HG02588 (cell line): ENCODE measurements around the gene GRK4.
"Not testable (repeated sequence)": the region's sequence is repeated elsewhere in the genome, so short reads cannot be mapped to it uniquely, and the experiment has no call there.

Experiments used
- ATAC-seq: cut with Tn5 transposase; IDR thresholded peaks from one replicate; pipeline ENCODE4 v1.9.1; 2021; ENCODE audit warnings: mild to moderate bottlenecking, moderate library complexity; ENCODE audit not compliant: unreplicated experiment

Gene GRK4

DNA sequence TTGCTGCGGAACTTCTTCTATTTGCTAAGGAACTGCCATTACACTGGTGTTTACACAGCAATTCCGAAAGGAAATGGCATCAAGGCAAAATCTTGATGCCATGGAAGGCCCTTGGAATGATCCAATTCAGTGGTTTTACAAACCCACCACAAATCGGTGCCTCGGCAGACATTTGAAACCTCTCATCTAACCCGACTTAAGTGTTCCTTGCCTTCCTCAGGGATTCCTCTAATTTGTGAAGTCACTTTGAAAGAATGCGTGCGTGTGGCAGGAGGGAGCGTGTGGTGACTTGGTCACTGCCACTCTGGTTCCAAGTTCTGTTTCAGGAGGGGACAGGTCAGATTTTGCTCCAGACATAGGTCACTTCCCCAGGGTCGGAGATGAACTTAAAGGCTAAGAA is 4.9 kb upstream of the GRK4 start:
- no peak for ATAC-seq

DNA sequence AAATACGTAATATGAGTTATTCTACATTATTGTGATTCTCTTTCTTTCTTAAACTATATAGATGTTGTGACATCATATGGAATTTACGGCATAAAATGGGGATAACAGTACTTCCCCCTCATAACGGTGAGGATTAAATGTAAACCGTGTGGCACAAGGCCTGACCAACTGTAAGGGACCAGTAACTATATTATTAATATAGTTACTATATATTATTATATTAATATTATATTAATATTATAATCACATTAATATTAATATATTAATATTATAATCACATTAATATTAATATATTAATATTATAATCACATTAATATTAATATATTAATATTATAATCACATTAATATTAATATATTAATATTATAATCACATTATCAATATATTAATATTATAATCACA is 2.9 kb upstream of the GRK4 start:
- ATAC-seq = not testable (repeated sequence)

DNA sequence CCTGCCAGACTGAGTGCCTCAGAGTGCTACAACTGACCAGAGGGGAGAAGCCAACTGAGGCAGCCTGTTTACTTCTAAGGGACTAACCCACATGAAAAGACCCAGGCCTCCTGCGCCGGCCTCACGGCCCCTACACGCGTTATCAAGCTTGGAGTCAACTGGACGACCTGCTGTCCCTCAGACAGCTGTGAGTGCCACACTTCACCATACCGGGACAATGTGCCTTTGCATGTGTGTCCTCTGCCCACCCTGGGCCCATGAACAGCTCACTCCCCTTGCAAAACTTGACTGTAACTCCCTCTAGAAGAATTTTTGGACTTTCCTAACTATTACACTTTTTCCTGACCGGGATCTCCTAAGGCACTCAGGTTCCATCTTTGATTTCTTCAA is 2.0 kb upstream of the GRK4 start:
- ATAC-seq = no peak

DNA sequence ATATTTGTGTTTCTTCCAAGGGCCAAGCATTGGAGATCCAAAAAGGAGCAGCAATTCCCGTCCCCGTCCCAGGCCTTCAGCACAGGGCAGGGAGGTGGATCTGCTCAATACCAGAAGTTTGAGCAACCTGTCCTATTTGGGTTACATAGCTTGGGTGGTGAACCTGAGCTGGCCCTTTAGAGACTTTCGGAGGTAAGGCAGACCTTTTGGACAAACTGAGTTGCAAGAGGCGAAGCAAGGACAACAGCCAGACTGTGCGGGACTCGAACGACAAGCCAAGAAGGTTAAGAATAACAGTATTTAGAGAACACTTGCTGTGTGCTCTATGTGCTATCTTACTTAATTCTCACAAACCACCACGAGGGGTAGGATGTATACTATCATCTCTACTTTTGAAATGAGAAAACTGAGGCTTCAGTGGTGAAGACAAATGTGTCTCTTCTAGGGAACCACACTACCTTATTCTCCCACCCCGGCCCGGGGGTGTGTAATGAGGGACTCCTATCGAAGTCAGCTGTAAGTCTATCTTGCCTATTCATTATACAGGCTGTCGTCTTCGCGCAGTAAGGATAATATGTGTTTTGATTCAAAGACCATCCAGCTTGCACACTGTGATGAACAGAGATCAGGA is 1.4 kb upstream of the GRK4 start:
- no peak for ATAC-seq

DNA sequence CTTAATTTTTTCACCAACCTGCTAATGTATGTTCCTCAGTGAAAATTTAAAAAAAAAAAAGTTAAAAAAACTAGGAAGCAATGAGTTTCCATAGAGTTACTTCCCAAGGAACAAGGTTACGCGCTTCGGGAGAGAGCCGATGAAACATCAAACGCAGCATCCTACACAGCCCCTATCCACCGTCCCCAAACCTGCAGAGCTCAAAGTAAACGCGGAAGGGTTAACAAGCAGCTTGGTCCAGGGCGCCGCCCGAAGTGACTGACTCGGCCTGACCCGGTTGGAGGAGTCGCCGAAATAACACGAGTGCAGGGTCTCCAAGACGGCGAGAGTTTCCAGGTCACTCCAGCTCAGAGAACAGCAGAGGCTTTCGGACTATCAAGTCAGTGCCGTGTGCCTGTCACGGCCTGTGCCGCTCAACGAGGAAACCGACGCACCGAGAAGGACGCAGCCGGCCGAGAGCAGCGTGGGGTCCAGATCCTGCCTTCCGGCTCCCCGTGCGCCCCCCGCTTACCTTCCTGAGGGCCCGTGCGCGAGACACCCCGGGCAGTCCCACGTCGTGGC is 677 bp upstream of the GRK4 start:
- ATAC-seq = peak; percentile 18

DNA sequence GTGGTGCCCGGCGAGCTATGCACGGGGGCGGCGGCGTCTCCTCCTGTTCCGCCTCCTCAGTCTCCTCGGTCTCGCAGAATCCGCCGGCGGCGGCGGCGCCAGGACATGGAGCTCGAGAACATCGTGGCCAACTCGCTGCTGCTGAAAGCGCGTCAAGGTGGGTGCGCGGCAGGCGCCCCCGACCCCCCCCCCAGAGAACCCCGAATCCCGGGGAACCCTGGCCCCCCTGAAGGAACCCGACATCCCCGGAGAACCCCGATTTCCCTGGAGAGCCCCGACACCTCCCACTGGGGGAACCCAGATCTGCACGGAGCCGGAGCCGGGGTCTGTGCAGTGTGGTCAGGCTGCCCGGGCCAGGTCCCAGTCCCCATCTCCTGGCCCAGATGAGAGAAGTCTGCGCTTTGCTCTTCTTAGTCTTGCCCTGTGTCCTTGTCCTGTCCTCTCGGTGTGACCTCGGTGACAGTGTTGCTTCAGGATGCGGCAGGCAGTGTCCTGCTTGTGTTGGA is 648 bp downstream of the GRK4 start:
- no peak for ATAC-seq

DNA sequence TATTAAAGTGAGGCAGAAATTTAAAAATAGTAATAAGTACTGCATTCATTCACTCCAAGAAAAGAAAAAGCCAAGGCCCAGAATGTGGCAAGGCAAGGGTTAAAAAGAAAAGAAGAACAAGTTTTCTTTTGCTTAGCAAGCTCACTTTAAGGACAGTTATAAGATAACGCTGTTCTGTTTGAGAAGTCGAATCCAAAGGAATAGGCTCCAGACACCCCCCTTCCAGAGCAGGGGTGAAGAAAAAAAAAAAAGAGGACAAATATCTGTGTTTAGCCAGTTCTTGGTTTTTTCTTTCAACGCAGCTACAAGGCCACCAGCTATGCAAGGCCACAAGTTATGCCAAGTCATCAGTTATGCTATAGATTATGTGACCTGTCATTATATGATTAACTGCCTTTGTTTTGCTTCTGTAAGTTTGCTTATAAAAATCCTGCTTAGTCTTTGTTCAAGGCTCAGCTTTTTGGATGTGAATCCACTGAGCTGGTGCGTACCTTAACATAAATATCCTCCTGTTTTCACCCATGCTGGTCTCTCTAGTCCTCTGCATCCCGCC is 1.4 kb downstream of the GRK4 start:
- ATAC-seq = no peak

DNA sequence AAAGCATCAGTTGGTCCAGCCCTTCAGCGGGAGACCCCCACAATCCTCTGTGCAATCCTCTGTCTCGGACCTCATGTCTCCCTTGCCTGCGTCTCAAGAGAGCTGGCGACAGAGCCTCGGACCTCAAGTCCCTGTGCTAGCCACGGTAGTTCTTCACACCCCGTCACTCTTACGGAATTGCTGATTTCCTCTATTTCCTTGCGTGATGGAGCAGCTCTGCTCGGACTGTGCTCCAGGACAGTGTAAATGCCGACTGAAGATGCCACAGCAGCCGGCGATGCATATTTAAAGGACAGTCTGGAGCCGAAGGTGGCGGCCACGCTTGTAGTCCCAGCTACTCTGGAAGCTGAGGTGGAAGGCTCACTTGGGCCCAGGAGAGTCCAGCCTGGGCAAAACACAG is 1.9 kb downstream of the GRK4 start:
- no peak for ATAC-seq

DNA sequence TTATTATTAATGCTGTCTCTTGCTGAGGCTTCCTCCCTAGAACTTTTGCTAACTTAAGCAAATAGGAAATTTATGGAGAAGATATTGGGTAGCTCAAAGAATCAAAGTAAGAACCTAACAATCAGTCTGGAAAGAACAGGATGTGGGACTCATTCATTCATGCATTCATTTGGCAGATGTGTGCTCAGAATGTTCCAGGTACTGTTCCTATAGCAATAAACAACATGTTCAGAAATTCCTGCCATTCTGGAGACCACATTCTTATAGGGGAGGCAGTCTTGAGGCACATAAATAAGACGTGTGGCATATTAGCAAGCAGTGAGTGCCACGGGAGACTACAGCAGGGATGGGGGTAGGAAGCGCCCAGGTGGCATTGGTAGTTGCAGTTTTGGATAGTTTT is 5.0 kb downstream of the GRK4 start:
- ATAC-seq = no peak

DNA sequence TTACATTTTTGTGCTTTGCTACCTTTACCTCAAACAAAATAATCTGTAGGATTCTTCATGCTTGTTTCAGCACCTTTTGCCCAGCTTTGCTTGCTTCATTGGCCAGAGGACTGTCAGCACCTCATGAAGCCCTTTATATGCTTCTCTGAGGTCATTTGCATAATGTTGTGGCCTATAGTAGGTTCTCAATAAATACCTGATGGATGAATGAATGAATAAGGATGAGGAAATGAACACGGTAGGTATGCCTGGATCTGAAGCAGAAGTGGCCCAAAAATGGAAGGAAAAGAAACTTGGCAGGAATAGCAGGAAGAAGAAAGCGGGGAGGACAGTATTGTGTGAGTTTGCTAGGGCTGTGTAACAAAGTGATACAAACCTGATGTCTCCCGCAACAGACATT is 7.9 kb downstream of the GRK4 start:
- no peak for ATAC-seq

DNA sequence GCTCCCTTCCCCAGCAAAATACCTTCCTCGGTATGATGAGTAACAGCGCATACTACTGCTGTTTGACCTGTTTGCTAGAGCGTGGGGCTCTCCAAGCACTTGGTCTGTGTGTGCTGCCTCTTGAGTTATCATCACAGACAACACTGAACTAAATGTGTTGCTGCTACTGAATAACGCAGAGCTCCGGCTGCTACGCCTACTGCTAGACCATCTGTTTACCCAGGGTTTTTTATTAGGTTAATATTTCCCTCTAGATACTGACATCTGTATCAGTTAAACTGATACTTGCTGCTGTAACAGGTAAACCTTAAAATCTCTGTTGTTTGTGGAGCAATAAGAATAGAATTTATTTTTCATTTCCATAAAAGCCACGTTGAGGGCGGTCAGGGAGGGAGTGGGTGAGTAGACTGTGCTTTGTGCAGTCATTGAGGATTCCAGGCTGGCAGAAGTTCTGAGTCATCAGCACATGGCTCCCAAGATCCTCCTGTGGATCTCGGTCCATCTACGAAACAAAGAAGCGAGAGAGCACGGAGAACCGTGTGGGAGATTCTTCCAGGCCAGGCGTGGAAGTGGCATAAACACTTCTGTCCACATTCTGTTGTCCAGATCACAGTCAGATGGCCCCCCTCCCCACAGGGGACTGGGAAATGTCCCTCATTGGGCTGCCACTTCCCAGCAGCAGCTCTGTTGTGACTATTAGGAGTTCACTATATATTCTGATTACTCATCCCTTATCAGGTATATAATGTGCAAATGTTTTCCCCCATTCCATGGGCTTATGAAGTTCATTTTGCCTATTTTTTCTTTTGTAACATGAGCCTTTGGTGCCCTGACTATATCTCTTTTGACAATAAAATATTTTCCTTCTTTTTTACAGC is 14.1 kb downstream of the GRK4 start:
- no peak for ATAC-seq

DNA sequence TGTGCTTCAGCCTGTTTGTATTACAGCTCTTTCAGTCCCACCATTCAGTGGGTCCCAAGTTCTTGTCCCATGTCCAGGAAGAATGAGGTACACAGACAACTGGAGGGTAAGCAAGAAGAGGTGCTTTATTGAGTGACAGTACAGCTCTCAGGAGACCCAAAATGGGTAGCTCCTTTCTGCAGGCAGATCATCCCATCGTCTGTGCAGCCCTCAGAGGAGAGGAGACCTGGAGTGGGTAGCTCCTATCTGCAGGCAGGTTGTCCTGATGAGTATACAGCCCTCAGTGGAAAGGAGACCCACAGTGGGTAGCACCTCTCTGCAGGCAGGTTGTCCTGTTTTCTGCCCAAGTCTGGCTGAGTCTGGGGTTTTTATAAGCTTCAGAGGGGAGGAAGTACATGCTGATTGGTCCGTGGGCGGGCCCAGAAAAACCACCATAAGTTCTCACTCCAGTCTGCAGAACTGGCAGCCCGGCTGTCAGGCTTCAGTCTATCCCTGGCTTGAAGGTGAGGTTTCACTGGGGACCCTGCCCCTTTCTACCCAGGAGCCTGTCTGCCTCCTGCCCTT is 18.0 kb downstream of the GRK4 start:
- ATAC-seq = no peak

DNA sequence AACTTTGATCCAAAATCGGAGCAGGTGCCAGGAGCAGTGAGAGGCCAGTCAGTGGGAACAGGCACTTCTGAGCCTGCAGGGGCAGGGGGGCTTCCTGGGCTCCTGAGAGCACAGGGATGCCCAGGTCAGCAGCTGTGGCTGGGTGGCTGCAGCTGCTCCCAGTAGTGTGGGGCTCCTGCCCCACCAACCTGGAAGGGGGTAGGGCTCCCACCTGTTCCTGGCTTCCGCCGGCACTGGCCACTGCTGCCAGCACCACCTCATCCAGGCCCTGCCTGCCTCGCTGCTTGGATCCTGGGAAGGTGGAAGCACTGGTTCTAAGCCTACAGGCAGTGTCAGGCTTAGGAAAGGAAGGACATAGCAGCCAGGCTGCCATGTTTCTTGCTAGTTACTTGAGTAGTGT is 18.6 kb downstream of the GRK4 start:
- ATAC-seq = no peak

DNA sequence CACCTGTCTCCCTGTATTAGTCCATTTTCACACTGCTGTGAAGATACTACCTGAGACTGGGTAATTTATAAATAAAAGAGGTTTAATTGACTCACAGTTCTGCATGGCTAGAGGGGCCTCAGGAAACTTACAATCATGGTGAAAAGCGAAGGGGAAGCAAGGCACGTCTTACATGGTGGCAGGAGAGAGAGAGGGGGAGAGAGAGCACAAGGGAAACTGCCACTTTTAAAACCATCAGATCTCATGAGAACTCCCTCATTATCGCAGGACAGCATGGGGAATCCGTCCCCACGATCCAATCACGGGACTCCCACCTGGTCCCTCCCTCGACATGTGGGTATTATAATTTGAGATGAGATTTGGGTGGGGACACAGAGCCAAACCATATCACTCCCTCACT is 20.3 kb downstream of the GRK4 start:
- not testable (repeated sequence) for ATAC-seq

DNA sequence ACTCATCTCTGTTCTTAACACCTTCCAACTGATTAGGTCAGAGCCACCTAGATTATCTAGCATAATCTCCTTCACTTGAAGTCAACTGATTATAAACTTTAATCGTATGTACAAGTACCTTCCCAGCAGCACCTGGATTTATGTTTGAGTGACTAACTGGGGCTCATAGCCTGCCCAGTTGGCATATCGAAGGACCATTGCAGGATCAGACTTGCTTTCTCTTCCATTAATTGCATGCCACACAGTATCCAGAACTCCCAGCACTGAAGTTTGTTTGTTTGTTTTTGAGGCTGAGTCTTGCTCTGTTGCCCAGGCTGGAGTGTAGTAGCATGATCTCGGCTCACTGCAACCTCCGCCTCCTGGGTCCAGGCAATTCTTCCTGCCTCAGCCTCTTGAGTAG is 27.9 kb downstream of the GRK4 start:
- no peak for ATAC-seq

DNA sequence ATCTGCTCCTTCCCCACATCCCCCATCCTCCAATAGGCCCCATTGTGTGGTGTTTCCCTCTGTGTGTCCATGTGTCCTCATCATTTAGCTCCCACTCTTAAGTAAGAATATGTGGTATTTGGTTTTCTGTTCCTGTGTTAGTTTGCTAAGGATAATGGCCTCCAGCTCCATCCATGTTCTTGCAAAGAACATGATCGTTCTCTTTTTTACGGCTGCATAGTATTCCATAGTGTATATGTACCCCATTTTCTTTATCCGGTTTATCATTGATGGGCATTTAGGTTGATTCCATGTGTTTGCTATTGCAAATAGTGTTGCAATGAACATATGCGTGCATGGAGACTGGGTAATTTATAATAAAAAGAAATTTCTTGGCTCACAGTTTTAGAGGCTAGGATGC is 31.5 kb downstream of the GRK4 start:
- no peak for ATAC-seq

DNA sequence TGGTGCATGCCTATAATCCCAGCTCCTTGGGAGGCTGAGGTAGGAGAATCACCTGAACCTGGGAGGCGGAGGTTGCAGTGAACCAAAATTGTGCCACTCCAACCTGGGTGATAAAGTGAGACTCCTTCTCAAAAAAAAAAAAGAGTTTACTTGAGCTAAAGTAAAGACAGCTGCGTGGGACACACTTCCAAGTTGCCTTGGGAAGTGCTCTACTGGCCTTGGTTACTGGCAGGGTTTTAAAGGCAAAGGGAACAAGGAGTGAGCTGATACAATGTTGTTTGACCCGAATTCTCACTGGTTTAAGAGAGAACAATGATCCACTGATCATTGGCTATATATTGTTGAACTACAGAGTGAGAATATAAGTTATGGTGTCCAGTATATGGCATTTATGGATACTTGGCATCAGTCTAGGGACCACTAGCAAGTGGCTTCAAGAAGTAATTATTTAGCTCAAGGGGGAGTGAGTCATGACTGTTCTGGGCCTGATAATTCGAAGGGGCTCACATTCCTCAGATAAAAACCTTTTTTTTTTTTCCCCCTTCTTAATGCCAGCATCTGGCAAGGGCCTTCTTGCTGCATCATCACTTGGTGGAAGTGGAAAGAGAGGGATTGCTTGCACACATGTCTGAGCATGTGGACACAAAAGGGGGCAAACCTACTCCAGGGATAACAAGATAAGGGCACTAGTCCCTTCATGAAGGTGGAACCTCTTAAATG is 32.3 kb downstream of the GRK4 start:
- ATAC-seq = no peak

DNA sequence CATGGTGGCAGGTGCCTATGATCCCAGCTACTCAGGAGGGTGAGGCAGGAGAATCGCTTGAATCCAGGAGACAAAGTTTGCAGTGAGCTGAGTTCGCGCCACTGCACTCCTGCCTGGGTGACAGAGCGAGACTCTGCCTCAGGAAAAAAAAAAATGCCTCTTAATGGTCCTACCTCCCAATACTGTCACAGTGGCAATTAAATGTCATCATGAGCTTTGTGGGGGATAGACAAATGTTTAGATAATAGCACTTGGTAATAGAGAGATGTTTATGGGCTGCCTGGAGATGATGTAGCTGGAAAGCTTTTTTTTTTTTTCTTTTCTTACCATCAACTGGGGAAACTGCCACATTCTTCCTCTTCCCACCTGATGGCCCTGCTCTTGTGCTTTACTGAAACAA is 33.0 kb downstream of the GRK4 start:
- ATAC-seq = no peak

DNA sequence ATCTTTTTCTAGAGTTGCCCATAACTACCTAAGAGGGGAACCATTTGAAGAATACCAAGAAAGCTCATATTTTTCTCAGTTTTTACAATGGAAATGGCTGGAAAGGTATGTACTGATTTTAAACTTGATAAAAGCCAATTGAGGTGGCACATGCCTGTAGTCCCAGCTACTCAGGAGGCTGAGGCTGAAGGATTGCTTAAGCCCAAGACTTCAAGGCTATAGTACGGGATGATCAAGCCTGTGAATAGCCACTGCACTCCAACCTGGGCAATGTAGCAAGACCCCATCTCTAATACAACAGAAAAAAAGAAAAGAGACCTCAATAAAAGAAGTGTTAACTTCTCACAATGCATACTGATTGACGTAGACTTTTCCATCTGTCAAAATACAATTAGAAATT is 44.4 kb downstream of the GRK4 start:
- no peak for ATAC-seq

DNA sequence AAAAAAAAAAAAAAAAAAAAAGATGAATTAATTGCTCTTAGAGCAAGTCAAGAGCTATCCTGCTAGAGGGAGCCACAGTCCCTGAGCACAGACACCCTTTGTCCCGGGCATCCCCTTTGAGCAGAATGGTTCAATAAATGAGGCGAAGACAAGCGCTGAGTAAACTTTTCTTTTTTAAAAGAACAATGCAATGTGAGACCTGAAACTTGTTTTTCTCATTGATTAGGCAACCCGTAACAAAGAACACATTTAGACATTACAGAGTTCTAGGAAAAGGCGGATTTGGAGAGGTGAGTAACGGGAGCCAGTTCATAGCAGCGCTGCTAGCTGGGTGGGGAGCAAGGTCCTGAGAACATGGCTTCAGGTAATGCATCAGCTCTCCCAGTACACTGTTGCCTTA is 46.1 kb downstream of the GRK4 start:
- ATAC-seq = no peak

DNA sequence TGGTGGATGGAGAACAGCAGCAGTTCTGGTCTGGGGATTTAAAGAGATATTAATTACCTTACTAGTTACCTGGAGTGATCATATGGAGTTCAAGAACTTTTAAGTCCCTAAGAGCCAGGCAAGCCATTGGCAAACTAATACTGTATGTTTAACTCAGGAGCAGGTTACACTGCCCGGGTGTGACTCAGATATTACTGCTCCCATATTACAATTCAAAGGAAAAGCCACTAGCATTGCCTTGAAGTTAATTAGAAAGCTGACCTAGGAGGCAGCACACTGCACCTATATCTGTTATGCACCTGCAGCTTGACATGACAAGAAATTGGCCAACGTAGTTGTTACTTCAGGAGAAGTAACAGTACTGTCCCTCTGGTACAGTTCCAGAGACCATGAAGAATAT is 47.2 kb downstream of the GRK4 start:
- no peak for ATAC-seq
